NCI-H2171 (cell line): ENCODE measurements around the gene MLLT3.

Source experiments
- DNase-seq: peaks from one replicate; lab custom pipeline; 2025; lab: John Stamatoyannopoulos, UW

The MLLT3 gene

DNA sequence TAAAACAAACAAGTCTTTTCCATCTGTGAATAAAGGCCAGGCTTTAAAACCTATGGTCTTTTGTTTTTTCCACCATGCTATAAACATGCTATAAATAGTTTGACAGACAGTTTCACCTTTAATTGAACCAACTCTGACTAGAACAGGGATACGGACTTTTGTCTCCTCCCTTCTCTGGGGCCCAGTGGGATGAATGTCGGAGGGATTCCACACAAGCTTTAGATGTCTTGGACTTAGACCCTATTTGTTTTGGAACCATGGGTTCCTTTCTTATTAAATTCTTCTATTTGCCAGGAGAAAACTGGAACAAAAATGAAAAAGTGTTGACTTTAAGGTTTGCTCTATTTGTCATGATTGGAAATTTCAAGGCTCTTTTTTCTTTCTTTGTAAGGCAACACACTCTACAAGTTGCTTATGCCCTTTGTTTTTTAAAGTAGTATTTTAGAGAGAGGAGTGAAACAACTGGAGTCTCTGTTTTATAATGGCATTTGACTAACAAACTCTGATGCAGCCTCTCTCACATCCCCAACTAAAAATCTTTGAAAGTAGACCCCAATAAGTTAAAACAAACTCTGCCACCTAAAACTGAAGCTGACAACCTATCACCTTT, 145.3 kb downstream of the MLLT3 start:
- no peak for DNase-seq

DNA sequence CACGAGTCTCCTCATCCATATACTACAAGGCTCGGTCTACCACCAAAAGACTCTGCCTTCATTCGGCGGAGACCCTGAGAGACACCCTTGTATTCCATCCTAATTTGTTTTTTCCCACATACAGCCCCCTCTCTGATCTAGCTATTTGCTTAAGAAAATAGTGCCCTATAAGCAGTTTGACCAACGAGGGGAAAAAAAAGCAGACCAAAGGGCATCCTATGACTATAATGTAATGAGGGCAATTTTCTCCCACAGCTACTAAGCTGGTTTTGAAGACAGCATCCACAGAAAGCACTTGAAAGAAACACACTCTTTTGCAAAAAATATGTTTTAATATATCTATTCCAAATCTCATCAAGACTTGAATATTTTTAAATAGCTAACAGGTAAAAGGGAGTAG, 147.8 kb downstream of the MLLT3 start:
- no peak for DNase-seq

DNA sequence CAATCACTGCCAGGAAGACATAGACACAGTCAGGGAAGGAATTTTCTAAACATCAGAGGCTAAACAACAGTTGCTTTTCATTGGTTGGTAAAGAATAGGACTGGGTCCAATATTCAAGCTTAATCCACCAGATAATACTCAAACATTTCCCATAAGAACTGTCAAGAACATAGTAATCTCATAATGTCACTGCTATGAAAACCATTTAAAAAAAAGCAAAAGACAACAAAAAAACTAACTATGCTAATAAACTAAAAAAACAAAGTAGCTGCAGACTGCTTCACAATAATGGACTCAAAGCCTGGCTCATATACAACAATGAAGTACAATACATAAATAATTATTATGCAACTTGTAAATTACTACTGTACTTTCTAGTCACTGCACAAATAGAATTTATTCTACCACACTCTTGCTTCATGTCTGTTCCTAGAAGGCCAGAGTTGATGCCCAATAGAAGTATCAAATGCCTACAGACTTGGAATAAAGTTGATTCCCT, 148.7 kb downstream of the MLLT3 start:
- no peak for DNase-seq

DNA sequence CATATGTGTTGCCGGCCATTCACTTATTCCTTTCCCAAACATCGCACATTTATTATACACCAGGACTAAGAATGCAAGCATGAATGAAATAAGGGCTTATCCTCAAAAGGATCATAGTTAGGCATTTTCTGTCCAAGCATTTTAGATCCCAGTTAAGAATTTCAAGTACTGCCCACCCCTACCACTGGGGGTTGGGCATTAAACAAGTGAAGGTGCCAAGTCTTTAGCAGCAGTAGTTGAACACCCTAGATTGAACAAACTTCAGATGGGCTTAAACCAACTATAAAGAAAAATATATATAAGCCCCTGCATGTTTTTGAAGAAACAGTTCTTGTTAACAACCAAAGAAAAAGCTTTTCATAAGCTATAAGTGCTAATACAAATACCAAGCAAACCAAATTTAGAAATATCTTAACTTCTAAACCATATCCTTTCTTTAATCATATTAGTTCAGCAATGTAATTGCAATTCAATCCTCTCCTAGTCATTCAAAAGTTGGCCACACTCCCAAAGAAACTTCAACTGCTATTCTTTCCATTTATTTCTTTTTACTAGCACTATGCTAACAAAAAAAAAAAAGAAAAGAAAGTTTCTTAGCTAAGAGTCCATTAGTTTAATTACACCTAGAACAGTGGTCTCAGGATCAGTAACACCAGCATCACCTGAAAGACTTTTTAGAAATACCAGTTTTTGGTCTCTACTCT, 149.8 kb downstream of the MLLT3 start:
- no peak for DNase-seq

DNA sequence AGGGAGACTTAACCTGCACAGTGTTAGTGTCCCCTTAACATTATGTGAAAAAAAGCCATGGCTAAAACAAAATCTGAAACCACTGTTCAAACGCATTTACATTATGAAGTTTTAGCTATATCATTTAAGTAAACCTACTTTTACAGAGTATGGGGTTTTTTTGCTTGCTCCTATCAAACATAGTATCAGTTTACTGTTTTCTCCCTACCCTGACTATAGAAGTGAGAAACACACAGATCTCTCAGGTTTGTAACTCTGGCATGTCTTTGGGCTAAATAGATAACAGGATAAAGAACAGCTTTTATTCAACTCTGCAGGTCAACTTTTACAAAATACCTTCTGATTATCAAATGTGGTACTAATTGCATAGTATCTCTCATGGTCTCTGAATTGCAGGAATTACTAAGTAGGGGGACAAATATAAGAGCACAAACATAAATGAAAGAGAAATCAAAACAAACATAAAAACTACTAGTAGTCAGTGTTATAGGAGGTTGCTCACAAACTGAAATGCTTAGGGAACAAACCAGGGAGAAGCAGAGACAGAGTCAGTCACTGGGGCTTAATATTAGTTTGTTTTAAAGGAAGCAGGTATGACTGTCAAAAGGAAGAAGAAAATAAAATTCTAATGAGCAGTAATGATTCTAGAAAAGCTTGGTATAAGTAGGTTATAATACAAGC, 155.8 kb downstream of the MLLT3 start:
- no peak for DNase-seq

DNA sequence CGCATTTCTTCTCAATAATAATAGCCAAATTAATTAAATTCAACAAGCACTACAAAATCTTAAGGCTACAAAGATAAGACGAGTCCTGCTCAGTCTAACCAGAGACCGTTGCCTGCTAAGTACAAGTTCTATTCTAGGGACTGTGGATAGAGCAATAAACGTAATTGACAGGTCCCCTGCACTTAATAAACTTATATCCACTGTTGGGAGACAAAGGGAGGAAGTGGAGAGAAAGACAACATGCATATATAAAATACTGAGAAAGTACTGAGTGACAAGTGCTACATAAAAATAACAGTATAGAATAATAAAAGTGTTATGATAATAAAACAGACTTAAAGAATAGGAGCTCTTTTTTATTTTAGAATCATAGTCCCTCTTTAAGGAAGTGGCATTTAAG, 158.1 kb downstream of the MLLT3 start:
- DNase-seq: no peak

DNA sequence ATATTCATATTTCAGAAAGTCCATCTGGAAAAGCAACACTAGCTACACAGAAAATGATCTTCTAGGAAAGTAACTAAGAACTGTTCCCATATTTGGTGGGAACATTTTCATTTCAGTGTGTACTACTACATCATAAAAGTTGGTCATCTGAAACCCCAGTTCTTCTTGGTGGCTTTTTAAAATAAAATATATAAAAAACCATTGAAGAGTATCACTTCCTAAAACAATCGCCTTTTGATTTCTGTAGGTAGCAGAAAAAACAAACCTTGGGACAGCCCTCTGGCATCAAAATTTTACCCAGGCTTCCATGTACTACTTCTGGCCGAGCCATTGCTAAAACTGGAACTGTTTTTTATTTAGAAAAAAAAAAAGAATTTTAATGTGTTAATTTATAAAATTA, 158.5 kb downstream of the MLLT3 start:
- no peak for DNase-seq

DNA sequence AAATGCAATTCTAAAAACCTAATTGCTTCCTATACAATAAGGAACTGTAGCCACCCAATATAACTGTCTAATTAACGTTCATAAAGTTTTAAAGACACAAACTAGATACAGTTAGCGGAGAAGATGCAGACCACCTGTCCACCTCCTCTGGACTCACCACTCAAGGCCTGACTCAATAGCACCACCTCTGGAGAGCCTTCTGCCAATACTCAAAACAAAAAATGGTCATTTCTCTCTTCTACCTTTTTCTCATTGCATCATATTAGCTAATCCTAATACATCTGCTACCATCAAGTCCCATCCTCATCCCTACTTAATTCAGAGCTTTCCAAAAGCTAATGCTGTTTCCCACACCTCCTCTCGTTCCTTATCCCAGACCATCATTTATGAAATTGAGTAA, 159.9 kb downstream of the MLLT3 start:
- DNase-seq: no peak

DNA sequence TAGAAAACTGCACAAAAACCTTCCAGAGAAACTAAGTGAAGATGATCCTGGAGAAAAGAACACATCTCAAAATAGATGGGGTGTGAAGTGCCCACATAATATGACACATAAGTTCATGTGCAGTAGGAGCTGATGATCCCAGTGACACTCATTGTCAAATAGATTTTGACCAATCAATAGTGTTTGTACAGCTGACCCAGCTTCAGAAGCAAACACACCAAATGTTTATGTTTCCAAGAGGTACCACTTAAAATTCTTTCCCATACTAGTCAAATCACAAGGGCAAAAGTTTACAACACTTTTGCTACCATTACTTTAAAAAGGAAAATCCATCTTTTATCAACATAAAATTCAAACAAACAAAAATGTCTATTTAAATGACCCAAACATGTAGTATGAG, 175.0 kb downstream of the MLLT3 start:
- no peak for DNase-seq

DNA sequence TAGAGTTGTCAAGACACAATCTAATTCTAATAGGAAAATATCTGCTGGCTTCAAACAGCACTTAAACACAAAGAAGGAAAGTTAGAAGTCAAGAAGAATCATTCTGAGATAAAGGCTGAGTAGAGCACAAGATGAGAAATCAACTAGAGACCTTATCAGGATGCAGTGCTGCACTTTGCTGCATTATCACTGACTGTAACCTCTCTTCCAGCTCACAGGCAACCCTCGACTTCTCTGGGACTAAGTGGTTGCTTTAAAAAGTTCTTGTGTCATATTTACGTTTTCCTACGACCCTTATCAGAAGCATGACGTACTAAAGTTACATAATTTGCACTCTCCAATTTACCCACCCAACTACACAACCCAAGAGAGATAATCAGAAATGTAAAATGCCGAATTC, 176.1 kb downstream of the MLLT3 start:
- no peak for DNase-seq

DNA sequence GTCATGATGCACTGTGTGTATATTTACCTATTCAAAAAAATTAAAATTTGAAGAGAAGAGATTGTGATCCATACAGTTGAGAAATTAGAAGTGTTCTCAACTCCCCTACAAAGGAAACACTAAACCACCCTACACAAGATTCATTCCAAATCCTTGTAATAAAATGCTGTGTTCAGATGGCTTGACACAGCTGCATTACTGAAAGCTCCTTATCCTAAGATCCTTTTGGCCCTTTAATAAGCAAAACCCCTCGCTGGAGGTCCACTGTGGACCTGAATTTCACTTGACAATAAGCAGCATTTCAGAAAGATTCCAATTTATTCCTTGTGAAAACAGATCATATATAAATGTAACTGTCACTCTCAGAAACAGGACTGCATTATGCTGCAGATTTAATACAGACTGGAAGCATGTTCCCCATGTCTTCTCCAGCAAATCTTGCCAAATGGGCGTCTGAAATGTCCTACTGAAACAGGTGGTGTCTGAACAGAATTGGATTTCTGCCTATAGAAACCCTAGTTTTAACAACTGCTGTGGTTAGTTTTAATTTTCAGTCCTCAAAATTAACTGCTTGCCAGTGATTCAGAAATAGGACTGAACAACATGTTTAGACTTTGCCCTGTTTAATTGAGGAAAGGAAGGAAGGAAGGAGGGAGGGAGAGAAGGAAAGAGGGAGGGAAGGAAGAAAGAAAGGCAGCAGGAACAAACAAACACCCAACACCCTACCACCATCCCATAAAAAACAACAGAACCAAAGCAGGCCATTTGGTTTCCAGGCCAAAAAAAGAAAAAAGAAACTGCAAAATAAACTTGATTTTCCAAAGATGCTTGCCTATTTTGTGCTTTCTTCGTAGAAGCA, 179.6 kb downstream of the MLLT3 start:
- DNase-seq: no peak

DNA sequence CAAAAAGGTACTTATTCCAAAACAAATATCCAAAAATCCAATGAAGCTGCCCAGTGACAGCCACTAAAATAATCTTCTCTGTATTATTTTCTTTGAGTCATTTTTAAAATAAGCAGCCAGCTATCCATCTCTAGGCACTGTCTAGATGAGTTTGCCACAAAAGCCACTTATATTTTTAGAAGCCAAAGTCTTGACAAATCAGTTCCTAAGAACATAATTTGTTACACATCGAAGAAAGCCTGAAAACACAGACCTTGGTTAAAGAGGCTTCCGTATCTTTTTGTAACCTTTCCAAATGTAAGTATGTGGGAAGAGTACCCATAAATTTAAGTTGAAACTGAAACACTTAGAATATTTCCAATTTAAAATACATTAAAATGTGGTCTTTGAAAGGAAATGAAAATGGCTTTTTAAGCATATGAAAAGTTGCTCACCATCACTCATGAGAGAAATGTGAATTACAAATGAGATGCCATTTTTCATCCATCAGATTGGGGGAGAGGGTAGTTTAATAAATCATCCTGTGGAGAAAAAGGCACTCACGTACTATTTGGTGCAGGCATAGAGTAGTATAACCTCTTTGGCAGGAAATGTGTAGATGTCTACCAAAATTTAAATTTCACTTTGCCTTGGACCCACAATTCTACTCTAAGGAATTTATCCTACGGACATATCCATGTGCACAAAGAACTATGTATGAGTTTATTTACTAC, 180.4 kb downstream of the MLLT3 start:
- no peak for DNase-seq

DNA sequence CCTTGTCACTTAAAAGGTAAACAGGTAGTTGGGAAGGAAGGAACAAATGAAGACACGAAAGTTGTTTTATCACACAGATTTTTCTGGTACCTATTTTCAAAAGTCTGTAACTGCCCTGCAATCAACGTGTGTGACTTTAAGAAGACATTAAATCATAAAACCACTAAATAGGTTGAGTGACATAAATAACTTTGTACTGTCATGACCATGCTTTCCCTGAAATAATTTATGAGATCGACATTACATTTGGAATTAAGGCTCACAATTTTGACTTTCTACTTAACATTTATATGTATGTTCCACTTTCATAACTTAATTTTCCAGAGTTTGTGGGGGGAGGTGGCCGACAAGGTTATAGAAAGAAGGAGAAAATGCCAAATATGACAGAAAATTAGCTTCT, 181.1 kb downstream of the MLLT3 start:
- no peak for DNase-seq

DNA sequence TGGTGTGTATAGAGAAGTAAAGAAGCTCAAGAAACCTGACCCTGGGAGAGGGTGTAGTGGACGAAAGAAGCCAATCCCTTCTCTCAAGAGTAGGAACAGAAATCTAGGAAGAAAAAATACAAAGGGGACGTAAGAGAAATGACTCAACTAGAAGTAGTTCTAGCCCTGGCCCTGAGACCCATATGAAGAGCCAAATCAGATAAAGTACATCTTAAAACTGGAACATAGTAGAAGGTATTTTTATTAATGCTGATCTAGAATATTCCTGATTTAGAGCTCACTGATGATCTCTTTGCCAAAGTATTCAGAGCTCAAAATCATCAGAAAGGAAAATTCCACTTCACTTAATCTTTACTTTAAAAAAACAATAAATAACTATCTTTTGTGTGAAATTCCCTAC, 184.8 kb downstream of the MLLT3 start:
- no peak for DNase-seq

DNA sequence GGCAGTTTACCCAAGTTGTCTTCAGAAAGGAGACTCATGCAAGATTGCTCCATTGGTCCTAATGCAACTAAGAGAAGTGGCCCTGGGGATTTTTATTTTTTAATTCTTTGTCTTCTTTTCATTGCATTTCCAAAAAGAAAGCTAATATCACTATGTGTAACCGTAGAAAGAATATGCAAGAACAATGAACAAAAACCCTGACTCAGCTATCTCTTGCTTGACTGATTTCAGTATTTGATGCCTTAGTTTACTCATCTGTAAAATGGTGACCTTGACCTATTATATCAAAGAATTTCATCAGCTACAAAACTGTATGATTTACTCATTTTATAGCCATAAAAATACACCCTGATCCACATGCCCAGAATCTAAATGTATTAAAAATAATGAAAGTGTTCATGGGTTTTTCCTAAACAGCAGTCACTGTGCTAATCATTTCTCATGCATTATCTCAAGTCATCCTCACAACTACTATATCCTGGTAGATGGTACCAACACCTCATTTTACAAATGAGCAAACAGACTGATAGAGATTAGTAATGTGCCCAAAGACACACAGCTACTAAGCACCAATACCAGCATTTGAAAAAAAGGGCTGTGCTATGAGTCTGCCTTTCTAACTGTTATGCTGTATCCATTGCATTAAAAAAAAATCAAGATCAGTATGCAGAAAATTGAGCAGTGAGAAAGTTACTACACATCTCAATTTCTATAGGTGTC, 185.7 kb downstream of the MLLT3 start:
- no peak for DNase-seq

DNA sequence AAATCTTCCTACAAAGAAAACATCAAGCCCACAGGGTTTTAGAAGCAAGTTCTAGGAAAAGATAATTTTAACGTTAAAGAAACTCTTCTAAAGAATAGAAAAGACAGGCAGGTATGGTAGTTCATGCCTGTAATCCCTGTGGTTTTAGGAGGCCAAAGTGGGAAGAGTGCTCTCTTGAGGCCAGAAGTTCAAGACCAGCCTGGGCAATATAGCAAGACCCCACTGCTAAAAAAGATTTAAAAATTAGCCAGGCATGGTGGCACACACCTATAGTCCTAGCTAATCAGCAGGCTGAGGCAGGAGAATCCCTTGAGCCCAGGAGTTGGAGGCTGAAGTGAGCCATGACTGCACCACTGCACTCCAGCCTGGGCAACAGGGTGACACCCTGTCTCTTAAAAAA, 193.3 kb downstream of the MLLT3 start:
- no peak for DNase-seq

DNA sequence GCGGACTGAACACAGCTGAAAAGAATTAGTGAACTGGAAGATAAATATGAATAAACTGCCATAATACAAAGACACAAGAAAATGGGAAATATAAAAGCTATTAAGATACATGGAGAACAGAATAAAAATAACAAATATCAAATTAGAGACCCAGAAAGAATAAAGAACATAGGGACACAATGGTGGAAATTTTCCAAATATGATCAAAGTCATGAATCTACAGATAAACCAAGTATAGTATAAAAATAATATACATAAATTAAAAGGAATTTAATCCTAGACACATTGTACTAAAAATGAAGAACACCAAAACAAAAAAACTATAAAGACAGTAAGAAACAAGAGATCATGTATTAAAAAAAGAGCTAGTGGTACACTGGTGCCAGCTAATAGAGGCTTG, 194.9 kb downstream of the MLLT3 start:
- no peak for DNase-seq

DNA sequence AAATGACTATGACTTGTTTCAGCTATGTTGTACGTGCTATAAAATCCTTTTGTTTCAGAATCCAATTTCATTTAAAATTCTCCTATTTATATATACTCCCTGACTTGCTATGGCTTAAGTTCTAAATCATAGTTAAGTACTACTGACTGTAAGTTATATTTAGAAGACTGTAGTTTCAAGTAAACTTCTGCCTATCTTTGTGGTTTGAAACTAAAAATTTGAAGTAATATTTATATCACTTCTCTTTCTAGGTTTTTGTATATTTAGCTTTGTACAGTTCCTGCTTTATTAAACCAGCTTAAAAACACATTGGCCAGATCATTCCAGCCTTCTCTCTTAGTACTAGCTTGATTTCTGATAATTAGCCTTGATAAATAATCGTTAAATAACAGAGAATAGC, 196.3 kb downstream of the MLLT3 start:
- no peak for DNase-seq

DNA sequence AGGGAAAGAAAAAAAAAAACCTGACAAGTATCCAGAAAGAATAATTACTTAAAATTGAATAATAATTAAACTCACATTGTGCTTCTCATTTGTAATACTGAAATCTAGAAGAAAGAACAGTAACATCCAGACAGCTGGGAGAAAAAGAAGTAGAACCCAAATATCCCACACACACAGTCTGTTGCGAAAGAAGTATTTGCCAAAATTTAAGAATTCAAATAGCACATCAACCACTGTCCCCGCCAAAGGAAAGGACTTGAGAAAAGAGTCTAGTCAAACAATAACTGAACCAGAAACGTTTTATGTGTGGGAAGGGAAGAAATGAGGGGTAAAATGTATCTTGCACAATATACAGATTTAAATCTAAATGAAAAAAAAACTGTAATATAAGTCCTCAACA, 202.8 kb downstream of the MLLT3 start:
- no peak for DNase-seq

DNA sequence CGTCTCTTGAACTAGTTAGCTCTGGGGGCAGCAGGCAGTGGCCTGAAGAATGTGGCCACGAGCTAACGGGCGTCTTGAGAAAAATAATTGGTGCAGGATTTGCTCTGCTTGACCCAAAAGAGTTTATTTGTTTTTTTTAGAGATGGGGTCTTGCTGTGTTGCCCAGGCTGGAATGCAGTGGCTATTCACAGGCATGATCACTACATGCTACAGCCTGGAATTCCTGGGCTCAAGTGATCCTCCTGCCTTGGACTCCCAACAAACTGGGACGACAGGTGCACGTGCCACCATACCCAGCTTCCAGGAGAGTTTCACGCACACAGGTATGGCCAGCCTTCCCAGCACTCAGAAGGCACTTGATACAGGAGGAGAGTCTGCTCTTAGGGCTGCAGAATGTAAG, 203.8 kb downstream of the MLLT3 start:
- DNase-seq: no peak
